Stimulated activated CD4-positive, alpha-beta T cell treated with anti-CD3 and anti-CD28 coated beads, TNF-alpha, amount 100 ng/mL, for 1 hour (primary cell): ENCODE data around the gene FBXO44.

Experiments used
- DNase-seq, 3 donors: peaks; one replicate each; pipeline ENCODE4 v3.0.0-alpha.2; 2020; ENCODE audit warnings: low read depth in 3 of 3, low spot score in 1 of 3

FBXO44 gene

DNA sequence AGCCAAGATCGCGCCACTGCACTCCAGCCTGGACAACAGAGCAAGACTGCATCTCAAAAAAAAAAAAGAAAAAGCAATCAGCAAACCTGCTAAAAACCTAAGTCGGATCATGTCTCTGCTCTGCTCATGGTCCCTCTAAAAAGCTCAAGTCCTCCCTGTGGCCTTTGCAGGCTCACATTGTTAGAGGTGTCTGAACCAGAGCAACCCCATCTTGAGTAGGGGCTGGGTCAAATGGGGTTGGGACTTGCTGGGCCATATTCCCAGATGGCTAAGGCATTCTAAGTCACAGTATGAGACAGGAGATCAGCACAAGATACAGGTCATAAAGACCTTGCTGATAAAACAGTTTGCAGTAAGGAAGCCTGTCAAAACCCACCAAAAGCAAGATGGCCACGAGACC, 33.8 kb downstream of the FBXO44 start:
- no peak for DNase-seq

DNA sequence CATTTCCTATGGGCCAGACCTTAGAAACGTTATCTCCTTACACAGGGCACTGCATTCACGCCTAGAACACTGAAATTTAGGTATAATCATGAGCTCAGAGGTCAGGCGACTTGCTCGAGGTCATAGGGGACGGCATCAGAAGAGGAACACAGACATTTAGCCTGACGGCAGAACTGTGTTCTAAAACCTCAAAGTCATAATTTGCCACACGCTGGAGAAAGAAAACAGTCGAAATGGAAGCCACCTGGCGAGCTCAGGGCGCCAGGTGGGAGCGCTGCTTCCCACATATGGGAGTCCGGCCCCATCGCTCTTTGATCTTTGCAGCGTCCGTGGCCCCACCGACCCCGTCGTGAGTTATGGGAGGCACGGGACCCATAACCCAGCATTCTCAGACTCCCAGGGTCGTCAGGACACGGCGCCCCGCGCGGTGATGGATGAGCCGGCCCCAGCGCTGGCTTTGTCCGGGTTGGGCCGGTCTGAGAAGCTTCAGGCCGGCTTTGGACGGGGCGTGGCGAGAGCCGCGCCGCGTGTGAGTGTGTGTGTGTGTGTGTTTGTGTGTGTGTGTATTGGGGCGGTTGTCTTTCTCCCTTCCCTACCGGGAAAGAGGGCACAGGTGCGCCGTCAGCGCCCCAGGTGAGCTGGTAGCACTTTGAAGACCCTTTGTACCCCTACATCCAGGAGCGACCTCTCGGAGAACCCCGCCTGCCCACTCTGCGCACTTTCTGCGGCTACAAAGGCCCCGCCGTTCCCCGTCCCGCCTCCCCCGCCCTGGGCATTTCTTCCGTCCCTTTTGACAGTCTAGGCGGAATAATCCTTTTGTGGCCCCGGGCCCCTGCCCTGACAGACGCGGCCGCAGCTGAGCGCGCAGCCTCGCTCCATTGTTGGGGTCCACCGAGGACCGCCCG, 36.0 kb downstream of the FBXO44 start:
- DNase-seq, result no peak

DNA sequence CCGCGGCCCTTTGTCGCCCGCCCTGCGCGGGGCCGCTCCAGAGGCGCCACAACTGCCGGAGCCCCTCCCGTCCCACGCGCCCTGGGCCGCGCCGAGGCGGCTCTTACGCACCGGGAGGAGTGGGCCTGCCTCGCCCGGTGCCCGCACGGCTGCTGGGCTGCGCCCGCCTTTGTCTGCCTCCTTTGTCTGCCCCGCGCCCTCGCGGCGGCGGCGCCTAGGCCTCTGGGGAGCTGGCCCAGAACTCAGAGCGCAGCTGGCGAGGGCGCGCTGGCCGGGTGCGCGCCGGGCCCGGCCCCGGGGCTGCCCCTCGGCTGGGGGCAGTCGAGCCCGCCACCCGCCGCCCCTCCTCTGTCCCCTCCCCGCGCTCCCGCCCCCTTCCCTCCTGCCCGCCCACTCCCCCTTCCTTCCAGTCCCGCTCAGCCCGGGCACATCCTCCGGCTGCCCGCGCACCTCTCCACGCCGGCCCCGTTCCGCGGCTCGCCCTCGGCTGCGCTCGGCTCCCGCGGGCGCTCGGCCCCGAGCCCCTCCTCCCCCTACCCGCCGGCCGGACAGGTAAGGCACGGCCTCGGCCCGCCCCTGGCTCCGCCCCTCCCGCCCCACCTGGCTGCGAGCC, 36.7 kb downstream of the FBXO44 start, which contains the start of gene DRAXIN:
Gene DRAXIN (plus strand): TSS at position 409 of the 613 bp plus-strand sequence. CDS start 14,549 bp downstream, outside the sequence.
- DNase-seq, result no peak

DNA sequence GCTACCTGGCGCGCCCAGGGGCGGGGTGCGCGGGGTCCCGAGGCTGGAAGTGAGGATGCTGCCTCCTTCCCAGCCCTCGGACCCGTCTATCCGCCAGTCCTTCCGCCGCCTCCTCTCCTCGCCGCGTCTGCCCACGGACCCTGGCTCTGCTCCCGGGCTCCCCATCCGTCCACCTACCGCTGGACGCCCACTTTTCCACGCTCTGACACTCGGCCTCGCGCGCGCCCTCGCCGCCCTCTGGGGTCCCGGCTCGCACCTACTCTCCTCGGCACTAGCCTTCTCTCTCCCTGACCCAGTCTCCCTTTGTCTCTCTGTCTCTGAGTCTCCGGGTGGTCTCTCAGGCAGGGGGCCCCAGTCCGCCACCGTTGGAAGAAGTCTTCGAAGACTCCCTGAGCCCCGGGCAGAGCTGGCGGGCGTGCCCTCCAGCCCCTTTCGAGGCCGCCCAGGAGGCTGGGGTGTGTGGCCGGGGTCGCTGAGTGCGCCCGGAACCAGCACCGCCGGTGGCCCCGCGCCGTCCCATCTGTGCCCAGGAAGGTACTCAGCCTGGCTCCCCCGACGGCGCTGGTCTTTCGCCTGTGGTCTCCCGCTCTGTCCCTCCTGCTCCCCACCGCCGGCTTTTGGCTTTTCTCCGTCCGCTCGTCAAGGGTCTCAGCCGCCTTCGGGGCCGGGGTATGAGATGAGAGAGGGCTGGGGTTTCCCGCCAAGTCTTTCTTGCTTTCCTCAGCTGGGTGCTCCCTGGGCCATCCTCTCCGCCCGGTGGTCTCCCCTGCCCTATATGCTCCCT, 37.4 kb downstream of the FBXO44 start:
- no peak for DNase-seq

DNA sequence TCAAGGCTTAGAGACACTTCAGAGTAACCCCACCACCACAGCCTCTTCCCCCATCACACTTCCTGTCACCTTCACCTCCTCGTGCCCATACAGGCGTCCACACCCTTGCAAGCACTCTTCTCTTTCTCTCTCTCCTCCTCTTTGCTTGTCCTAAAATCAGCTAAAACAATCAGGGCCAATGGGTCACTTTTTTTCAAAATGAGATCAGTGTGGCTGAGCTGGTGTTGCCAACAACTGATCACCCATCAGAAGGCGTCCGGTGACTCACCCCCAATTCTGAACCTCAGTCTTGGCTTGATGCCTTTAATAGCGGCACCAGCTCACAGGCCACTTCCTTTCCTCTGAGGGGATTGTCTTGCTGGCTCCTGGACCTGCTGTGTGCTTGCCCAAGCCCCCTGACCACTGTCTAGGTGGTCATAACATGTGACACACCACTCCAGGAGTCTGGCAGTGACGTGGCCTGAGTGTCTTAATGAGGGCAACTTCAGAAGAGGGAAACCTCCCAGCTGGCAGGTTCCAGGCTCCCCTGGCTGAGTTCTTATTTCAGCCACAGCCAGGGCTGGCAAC, 38.4 kb downstream of the FBXO44 start:
- DNase-seq, result no peak

DNA sequence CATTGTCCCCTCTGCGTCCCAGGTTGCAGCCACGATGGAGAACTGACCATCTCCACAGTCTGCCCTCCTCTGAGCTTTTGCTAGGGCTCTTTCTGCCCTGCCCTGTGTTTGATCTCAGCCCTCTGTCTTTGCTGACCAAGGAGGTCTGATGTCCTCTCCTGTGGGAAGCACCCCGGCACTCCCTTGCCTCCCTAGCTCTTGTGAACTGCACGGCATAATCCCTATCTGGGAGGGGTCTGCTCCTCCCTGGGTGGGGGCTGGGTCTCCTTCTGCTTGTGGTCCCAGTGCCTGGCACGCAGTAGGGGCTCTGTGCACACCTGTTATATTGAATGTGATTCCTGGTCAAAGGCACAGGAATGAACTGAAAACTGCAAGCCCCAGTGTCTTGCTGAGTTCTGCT, 39.2 kb downstream of the FBXO44 start:
- no peak for DNase-seq

DNA sequence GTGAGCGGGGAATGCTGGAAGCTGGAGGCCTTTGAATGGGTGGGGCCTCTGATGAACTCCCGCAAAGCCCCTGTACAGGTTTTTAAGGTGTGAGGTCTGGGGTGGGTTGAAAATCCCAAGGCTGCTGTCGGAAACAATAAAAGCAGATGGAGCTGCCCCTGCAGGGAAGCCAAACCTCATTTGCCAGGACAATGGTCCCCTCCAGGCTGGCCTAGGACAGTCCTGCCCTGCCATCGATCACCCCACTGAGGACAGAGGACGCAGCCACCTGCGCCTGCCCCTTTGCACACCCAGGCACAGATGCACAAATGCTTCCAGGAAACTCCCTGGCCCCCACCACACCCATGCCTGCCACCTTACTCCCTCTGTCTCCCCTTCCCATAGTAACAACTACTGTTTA, 41.2 kb downstream of the FBXO44 start:
- no peak for DNase-seq

DNA sequence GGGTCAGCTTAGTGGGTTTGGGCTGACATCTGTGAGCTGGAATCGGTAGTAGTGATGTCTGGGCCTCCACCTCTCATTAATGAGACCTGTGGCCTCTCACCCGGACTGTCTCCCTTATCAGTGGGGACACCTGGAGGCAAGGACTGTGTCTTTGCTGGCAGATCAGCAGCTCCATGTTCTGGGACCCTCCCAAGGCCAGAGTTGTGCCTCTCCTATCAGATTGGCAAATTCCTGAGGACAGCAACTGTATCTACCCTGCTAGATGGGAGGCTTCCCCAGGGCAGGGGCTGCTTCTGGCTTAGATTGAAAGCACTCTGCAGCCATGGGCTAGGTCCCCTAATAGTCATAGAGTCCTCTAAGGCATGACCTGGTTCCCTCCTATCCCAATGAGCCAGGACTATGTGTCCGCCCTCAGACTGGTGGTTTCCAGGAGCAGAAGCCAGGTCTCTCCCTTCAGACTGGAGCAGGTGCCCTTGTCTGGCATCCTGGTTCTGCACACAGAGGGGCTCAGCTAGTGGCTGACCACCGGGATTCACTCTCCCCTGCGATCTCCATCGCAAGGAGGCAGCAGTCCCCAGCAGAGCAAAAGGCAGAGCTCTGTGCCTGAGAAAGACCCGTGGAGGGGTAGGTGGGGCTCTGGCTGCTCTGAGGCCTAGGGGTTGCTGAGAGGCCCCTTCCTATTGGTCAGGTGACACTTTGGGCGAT, 42.7 kb downstream of the FBXO44 start:
- no peak for DNase-seq

DNA sequence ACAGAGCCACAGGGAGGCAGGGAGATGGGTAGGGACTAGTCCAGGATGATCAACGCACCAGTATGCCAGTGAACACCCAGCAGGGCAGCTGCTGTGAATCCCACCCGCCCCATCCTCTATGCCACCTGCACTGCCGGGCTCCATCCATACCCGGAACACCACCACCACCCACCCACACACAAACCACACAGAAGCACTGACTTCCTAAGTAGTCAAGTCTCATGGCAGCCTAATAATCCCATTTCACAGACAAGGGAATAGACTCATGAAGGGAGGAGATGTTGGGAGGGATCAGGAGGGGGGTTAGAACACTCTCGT, 43.2 kb downstream of the FBXO44 start:
- no peak for DNase-seq

DNA sequence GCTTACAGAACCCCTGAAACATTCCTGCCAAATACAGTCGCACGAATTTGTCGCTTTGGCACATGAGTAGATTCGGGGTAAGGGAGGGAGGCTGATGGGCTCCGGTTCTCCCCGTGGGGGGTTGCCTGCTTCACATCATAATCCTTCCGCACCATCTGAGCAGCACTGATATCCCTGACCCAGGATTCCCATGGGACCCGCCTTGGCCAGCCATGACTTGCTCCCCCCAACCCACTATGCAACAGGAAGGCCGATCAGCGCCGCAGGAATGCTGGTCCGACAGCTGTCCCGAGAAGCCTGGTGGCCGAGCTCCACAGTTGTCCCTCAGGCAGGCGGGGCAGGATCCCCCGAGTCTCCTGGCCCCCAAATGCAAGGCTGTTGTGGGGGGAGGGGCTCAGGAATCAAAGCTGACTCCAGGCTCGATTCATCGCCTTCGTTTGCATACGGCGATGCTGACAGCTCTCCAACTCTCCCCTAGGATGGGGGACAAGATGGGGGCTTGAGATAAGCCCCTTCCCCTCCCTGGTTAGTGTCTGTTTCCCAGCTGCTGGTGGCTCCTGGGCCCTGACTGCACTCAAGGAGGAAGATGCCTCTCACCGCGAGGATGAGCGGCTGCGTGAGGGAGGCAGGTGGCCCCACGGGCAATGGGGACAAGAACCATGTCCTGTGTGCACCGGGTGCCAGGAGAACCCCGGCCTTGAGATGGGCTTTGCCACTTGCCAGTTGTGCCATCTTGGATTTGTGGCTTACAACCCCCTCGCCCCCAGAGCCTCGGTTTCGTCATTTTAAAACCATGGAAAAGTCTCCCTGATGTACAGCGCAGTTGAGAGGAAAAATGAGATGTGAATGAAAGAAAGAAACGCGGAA, 46.2 kb downstream of the FBXO44 start:
- no peak for DNase-seq

DNA sequence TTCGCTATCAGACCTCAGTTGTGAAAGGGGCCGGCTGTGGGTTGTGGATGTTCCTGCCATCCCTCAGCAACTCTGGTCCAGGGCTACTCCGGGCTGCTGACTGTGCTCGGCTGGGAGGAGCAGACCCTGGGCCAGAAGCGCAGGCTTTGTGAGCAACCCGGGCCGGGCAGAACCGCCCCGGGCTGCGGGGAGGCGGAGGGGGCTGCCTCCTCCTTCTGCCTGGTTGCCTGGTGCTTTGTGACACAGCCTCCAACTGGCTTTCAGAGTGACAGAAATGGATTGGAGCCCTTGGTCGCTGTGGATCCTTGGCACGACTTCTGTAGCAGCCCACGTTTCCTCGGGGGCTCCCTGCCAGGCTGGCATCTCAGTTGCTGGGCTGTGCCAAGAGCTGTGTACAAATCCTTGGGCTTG, 46.9 kb downstream of the FBXO44 start:
- no peak for DNase-seq

DNA sequence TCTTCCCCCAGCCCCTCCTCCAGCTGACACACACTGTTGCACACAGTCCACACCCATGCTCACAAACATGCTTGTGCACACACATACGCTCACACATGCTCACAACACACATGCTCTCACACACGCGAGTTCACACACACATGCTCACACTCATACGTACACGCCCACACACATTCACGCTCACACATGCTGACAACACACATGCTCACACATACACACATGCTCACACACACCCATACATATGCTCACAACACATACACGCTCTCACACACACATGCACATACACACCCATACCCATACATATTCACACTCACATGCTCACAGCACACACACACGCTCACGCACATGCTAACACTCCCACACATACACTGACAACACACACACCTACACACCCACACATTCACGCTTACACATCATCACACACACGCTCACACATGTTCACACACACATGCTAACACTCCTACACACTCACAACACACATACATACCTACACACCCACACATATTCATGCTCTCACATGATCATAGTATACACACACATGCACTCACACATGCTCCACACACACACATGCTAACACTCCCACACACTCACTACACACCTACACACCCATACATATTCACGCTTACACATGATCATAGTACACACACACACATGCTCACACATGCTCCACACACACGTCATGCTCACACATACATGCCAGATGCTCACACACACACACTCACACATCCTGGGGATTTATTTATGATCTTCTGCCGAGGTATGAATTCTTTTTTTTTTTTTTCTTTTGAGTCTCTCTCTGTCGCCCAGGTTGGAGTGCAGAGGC, 47.5 kb downstream of the FBXO44 start:
- no peak for DNase-seq

DNA sequence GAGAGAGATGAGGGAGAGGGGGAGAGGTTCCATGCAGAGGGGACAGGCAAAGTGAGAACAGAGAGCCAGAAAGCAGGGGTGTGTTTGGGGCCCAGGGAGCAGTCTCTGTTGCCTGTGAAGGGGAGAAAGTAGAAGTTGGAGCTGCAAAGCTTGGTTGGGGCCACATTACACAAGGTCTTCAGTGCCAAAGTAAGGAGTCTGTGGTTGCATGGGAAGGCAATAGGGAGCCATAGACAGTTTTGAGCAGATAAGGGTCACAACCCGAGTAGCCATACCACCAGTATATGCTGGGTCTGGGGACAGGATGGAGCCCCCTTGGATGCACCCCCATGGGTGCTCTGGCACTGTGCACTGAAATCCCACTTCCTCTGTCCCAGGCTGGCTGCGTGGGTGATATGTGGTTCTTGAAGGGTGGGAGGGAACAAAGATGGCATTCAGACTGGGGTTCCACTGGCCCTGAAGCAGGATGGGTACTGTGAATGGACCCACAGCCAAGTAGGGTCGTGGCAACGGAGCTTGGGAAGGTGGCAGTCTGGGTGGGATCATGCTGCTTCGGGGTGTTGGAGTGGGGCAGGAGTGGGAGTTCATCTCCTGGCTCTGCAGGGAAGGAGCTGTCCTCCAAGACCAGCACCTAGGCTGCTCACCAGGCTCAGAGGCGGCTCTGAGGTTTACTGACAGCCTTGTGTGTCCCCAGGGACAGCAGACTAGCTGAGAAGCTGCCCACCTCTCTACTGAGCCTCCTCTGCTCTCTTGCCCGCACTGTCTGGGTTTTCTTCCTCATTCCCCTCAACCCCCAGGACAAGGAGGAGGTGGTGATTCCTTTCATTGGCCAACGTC, 48.9 kb downstream of the FBXO44 start:
- no peak for DNase-seq

DNA sequence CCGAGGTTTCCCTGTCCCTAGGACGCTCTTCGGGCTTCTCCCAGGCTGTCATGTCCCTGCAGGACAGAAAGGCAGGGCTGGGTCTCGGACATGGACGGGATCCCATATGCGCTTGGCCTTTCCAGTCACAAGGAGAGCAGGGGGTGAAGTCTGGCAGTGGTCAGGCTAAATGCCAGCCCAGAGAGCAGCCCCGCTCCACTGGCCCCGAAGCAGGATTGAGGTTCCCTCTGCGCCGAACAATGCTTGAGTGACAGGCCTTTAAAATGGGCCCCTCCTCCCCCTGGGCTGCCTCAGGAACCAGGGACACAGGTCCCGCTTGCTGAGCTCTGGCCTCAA, 49.5 kb downstream of the FBXO44 start:
- no peak for DNase-seq

DNA sequence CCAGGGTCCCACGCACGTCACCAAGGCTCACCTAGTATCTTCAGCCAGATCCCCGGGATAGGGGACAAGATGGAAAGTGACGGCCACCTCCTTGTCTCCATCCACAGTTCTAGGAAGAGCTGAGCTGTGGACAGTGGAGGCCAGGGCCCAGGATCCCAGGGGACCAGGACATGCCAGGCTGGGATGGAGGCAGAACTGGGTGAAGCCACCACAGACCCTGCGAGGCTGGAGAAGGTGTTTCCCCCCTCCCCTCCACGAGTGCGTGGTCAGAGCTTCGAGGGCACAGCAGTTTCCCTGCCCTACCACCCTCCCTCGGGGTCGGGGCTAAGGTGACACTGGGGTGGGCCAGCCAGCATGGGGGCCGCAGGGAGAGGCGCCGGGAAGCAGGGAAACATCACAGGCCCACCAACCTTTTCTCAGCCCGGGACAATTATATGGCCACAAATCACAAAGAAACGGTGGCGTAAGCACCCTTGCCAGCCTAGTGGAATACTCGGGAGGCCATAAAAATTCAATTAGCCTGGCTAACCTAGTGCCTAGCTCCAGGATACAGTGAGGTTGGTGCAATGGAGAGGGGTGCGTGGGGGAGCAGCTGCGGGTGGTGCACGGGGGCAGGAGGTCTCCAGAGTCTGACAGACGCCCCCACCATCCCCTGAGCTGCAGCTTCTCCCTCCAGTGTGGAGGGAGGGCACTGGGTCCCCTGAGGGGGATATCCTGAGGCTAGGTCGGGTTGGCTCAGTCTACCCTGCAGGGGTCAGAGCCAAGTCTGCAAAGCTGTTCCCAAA, 50.2 kb downstream of the FBXO44 start:
- no peak for DNase-seq

DNA sequence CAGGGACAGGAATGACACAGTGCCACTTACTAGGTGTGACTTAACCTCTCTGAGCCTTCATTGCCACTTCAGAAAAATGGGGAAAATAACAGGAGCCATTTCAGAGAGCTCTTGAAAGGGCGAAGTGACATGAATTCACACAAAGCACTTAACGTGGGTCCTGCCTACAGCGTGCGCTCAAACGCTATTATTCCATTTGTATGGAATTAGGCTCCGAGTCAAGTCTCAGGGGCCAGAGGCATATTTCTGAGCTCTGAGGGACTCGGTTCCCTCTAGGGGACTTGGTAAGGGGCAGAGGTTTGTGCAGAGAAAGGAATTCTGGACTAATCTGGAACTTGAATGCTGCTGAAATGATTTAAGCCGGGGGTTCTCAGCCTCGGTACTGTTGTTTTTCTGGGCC, 50.9 kb downstream of the FBXO44 start:
- DNase-seq, result no peak

DNA sequence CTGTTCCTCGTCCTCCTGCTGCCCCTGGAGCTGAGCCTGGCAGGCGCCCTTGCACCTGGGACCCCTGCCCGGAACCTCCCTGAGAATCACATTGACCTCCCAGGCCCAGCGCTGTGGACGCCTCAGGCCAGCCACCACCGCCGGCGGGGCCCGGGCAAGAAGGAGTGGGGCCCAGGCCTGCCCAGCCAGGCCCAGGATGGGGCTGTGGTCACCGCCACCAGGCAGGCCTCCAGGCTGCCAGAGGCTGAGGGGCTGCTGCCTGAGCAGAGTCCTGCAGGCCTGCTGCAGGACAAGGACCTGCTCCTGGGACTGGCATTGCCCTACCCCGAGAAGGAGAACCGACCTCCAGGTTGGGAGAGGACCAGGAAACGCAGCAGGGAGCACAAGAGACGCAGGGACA, 51.6 kb downstream of the FBXO44 start:
- no peak for DNase-seq
